Activated CD4-positive, alpha-beta T cell treated with anti-CD3 and anti-CD28 coated beads for 48 hours (primary cell): ENCODE measurements around the gene N4BP2L1.

Source experiments
- DNase-seq: peaks from one replicate; pipeline ENCODE4 v3.0.0-alpha.2; 2020

Gene N4BP2L1

GRCh38 chr13:32427852-32428580 lies at the start of gene N4BP2L1:
Gene N4BP2L1, minus strand, starts transcription at chr13:32428130. Its CDS starts 48 bp downstream, at chr13:32428082.
- DNase-seq: peak; percentile 88

- DNase-seq: no peak
These were observed 49.0 kb upstream of the N4BP2L1 start for GRCh38 chr13:32476892-32477291.

DNA sequence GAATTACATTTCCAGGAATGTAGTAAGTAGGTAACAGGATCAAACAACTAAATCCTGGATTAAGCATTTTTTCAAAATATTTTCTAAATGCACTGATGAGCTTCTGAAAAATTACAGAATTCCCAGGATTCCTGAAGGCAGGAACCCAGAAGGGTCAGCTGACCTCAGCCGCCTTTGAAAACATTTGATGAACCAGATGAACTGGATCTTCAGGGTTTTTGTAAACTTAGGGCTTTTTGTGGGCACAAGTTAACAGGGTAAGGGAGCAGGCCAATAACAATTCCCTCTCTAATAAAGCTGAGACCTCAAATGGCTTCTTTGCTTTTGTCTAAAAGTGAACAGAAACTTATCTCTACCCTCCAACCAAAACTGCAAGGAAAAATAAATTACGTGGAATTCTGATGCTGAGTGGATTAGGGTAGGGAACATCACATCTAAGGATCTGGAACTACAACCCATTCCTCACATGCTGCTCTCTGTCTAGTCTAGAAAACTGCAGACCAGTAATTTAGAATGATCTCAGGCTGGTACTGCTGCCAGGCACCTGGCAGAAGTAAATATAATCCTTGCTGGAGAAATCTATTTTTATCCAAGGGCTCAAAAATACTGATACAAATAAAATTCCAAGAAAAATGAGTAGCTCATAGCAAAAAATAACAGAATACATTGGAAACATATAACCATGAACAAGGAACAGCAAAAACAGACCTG lies 48.2 kb upstream of the N4BP2L1 start:
- no peak for DNase-seq

DNA sequence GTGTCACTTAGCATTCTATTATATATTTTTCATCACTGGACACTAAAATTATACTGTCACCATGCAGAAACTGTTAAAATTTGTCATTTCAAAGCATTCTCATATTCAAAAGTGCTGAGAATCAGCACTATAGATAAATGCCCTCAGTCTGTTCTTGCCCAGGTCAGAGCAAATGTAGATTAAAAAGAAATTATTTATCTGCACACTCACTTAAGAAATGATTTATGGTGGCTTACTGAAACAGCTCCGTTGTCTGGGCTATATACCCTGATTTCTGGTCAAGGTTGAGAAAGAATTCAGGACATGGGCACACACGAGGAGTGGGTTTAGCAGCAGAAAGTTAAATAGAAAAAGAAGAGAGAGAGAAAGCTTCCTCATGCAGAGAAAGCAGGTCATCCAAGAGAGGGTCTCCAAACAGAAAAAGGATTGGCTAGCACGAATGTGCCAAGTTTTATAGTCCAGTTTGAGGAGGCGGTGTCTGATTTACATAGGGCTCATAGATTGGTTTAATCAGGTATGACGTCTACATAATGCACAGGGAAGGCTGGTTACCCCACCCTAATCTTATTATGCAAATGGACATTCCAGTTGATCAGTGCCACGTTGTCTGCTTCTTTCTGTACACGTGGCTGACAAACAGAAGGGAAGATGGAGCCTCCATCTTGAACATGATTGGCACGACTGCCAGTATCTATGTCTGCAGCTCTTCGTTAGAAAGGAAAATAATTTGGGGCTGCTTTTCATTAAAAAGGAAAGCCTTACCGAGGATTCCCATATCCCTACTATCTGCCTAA lies 47.3 kb upstream of the N4BP2L1 start:
- no peak for DNase-seq

GRCh38 chr13:32473650-32474049 lies 45.7 kb upstream of the N4BP2L1 start:
- DNase-seq: no peak

- no peak for DNase-seq
These were observed 44.3 kb upstream of the N4BP2L1 start for GRCh38 chr13:32472194-32472621.

DNA sequence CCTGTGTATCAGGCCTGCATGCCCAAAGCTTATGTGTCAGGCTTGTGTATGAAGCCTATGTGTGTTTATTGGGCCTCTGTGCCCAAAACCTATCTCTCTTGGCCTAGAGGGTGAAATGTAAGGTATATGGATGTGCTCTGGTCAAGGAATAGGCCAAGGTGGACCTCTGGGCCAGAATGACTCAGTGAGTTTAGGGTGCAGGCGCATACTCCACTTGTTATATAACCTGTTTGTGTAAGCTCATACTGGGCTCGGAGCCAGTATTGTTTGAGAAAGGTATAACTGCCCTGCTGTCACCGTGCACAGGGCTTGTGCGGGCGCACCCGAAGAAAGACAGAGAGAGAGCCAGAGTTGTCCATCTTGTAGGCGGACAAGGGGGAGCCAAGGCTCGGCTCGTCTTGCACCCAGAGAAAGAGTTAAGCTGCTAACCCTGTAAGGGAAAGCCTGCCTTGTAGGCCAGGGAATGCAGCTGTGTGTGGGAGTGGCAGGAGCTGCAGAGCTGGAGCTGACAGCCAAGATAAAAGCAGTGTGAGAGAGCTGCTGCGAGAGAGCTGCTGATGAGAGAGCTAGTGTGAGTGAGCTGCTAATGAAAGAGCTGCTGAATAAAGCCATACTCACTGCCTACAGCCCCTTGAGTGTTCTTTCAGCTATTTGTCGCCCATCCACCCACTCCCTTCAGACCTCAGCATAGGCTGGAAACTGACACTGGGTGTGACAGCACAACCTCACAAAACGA lies 43.4 kb upstream of the N4BP2L1 start:
- no peak for DNase-seq

DNA sequence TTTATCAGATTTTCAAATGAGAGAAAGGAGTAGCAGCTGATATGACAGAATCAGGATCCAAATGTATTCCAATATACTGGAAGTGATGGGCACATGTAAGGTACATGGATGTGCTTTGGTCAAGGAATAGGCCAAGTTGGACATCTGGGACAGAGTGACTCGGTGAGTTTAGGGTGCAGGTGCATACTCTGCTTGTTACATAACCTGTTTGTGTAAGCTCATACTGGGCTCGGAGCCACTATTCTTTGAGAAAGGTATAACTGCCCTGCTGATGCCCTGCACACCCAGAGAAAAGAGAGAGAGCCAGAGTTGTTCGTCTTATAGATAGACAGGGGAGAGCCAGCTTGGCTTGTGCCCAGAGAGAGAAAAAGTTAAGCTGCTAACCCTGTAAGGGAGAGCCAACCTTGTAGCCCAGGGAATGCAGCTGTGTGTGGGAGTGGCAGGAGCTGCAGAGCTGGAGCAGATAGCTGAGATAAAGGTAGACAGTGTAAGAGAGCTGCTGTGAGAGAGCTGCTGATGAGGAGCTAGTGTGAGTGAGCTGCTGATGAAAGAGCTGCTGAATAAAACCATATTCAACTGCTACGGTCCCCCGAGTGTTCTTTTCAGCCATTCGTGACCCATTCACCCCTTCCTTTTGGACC lies 40.7 kb upstream of the N4BP2L1 start:
- DNase-seq: no peak

DNA sequence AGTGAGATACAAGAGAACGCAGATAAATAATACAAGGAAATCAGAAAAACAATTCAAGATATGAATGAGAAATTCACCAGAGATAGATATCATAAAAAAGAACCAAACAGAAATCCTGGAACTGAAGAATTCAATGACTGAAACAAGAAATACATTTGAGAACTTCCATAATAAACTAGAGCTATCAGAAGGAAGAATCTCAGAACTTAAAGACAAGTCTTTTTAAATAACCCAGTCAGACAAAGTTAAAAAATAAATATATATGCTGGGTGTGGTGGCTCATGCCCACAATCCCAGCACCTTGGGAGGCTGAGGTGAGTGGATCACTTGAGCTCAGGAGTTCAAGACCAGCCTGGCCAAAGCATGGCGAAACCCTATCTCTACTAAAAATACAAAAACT lies 28.7 kb upstream of the N4BP2L1 start:
- DNase-seq: no peak

DNA sequence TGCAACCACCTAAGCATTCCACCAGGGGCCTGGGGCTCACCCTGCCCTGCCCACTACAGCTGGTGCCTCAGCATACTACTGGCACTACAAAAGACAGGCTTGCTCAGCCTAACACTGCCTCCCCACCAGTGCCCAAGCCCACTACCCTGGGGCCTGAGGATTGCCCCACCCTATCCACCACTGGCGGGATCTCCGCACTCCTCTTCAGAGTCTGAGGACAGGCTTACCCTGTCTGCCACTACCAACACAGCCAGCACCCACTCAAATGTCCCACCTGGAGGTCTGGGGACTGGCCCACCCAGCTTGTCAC lies 27.6 kb upstream of the N4BP2L1 start:
- no peak for DNase-seq

DNA sequence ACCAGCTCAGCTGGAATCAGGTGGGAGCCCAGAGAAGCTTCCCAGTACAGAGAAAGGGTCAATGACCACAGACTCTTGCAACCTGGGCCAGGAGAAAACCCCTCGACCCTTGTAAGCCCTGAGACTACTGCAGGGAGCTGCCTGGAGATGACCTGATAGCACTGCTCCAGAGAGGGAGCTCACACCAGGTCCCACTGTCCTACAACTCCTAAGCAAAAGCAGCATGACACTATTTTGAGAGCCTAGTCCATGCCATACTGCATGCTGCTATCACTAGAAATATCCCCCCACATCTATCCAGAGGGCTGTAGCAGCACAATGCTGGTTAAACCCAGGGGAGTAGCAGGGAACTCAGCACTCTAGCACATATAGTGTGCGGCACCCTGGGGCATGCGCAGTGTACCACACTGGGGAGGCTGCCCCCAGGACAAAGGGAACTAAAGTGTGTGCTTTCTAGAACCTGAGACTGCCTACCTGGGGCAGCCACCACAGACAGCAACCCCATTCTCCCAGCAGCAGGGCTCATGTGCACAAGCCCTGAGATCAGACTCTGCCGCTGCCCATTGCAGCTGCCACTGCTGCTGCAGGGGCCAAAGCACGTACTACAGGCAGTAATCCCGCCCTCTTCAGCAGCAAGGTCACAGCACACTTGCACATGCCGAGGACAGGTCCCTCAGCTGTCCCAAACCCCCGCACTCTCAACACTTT lies 27.1 kb upstream of the N4BP2L1 start:
- no peak for DNase-seq

- no peak for DNase-seq
These were observed 26.1 kb upstream of the N4BP2L1 start for GRCh38 chr13:32453981-32454380.

- DNase-seq: no peak
These were observed 21.0 kb upstream of the N4BP2L1 start for GRCh38 chr13:32448972-32449371.

- DNase-seq: no peak
These were observed 20.1 kb upstream of the N4BP2L1 start for GRCh38 chr13:32447894-32448623.

DNA sequence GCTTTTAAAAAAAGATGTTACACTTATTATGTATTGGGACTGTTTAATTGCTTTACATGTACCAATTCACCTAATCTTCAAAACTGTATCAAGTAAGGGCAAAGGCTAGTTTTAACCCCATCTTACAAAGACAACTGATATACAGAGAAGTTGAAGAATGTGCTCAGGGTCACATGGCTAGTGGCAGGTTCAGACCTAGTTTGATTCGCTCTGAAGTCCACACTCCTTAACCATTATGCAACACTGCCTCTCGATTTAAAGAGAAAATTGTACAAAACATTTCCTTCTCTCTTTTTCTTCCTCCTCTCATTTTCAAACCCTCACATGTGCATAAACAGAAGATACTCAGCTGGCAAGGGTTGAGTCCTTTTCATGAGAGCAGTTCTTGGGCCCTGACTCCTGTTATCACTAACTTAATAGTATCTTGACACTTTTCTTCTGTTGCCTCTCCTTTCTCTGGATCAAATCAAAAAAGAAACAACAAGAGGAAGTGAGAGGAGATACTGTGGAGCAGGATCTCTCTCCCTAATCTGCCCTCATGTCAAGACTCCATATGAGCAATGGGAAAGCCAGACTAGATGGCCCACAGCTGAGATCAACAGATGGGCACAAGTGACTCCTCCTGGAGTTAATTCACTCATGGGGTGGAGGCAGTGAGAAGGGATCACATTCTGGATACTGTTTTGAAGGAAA lies 19.0 kb upstream of the N4BP2L1 start:
- no peak for DNase-seq

DNA sequence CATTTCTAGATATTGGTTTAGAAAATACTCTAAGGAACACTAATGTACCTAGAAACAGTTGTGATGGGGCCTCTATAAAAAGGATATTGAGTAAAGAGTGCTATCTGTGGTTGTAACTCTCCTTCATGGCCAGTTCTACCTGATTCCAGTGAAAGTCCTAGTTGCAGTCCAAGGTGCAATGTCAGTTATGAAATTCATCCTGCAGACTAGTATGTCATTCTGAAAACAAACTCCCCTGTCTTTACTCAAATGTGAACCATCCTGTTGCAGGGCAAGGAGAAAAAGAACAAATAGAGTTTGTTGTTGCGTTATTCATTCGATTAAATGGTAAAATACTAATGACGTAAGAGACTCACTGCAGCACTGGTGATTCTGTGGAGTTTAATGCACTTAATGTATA lies 18.3 kb upstream of the N4BP2L1 start:
- no peak for DNase-seq

DNA sequence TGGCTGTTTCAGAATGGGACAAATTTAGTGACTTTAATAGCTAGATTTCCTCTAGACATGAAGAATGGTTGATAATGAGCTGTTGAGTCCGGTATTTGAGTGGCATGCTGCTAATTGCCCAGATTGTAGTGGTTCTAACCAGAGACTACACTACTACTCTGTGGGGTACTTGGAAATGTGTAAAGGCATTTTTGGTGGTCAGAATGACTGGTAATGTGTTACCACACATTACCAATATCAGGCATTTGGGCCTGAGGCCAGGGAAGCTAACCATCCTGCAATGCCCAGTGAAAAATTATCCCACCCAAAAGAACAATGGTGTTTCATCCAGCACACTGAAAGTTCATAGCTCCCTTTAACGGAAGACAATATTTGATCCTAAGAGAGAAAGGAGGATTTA lies 17.5 kb upstream of the N4BP2L1 start:
- no peak for DNase-seq

GRCh38 chr13:32443111-32443510 lies 15.2 kb upstream of the N4BP2L1 start:
- peak; percentile 33 for DNase-seq

- DNase-seq: no peak
These were observed 10.9 kb upstream of the N4BP2L1 start for GRCh38 chr13:32438871-32439270.

- no peak for DNase-seq
These were observed 4.9 kb upstream of the N4BP2L1 start for GRCh38 chr13:32432856-32433255.

GRCh38 chr13:32431361-32431760 lies 3.4 kb upstream of the N4BP2L1 start:
- no peak for DNase-seq
